ENCODE results near the gene C15orf39.
"Not testable (repeated sequence)": the region's sequence is repeated elsewhere in the genome, so short reads cannot be mapped to it uniquely, and the experiment has no call there.

Gene C15orf39

DNA sequence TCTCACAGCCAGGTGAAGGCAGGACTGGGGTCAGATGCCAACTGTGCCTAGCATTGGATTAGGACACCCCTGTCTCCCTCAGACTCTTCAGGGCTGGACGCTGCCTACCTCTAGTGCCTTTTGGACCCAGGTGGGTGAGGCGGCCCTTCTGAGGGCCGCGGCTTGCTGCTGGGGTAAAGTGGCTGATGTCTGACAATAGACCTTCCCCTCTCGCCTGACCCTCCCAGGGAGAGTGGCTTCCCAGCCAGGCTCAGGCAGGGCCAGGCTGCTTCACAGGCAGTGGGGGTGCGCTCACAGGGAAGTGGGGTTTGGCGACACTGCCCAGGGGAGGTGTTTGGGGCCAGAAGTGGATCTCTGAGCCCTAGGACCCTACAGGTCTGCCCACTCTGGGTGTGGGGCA lies 43.3 kb upstream of the C15orf39 start:
- no peak overlapping the region for H3K4me3 ChIP-seq (ENCODE audit: low read depth, low read length)
- no peak for TF ChIP-seq CTCF (IDR thresholded peaks at IDR 0.05; ENCODE audit: low read depth, low read length)

GRCh38 chr15:75159244-75159643 lies 42.4 kb upstream of the C15orf39 start:
- no peak for TF ChIP-seq CTCF (IDR thresholded peaks at IDR 0.05; ENCODE audit: low read depth, low read length)
- H3K4me3 ChIP-seq (ENCODE audit: low read depth, low read length): no peak overlapping the region

GRCh38 chr15:75161106-75161916 lies 40.4 kb upstream of the C15orf39 start:
- TF ChIP-seq CTCF (IDR thresholded peaks at IDR 0.05; ENCODE audit: low read depth, low read length): no peak
- H3K4me3 ChIP-seq (ENCODE audit: low read depth, low read length): no peak overlapping the region

DNA sequence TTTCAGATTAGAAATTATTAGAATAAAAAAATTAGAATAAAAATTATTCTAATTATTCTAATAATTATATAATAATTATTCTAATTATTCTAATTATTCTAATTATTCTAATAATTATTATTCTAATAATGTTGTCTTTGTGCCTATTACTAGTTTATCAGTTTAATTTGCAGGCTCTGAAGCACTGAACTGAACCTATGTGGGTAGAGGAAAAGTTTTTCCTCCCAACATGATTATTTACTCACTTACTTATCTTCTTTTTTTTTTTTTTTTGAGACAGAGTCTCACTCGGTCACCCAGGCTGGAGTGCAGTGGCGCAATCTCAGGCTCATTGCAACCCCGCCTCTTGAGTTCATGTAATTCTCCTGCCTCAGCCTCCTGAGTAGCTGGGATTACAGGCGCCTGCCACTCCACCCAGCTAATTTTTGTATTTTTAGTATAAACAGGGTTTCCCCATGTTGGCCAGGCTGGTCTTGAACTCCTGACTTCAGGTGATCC lies 39.7 kb upstream of the C15orf39 start:
- no peak for TF ChIP-seq CTCF (IDR thresholded peaks at IDR 0.05; ENCODE audit: low read depth, low read length)
- H3K4me3 ChIP-seq (ENCODE audit: low read depth, low read length): no peak overlapping the region

DNA sequence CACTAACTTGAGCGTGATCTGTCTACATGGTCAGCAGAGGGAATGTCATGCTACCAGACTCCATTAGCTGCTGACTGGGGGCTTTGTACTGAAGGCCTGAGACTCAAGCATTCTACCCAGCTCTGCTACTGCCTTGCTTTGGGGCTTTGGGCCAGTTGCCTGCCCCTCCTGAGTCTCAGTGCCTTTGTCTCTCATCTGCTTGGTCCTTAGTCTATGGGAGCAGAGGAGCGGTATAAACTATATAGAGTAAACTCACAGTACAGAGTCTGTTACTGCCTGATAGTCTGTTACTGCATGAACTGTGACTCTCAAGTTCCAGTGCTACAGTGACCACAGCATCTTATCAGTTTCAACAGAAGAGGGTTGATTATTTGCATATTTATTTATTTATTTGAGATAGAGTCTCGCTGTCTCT lies 38.5 kb upstream of the C15orf39 start:
- H3K4me3 ChIP-seq (ENCODE audit: low read depth, low read length): no peak overlapping the region
- no peak for TF ChIP-seq CTCF (IDR thresholded peaks at IDR 0.05; ENCODE audit: low read depth, low read length)

DNA sequence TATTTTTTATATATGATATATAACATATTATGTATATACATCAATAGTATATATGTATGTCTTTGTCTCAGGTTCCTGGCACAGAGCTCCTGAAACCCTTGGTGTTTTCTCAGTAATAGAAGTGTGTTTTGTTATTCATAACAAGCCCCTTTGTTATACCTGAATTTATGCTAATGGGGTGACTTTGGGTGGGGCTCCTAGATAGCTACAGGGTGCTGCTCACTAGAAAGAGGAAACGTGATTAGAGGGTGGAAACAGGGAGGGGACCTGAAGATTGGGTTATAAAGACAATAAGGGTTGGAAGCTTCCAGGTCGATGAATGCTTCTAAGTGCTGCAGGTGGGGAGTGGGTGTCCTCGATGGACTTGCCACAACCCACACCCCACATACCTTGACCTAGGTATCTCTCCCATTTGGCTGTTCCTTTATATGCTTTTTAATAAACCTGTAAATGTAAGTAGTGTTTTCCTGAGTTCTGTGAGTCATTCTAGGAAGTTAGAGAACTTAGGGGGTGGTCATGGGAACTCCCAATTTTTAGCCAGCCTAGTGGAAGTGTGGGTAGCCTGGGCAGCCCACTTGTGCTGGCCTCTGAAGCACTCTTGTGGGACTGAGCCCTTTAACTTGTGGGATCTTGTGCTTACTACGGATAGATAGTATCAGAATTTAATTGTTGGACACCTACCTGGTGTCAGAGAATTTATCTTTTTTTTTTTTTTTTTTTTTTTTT lies 36.9 kb upstream of the C15orf39 start:
- no peak overlapping the region for H3K4me3 ChIP-seq (ENCODE audit: low read depth, low read length)
- TF ChIP-seq CTCF (IDR thresholded peaks at IDR 0.05; ENCODE audit: low read depth, low read length): no peak

DNA sequence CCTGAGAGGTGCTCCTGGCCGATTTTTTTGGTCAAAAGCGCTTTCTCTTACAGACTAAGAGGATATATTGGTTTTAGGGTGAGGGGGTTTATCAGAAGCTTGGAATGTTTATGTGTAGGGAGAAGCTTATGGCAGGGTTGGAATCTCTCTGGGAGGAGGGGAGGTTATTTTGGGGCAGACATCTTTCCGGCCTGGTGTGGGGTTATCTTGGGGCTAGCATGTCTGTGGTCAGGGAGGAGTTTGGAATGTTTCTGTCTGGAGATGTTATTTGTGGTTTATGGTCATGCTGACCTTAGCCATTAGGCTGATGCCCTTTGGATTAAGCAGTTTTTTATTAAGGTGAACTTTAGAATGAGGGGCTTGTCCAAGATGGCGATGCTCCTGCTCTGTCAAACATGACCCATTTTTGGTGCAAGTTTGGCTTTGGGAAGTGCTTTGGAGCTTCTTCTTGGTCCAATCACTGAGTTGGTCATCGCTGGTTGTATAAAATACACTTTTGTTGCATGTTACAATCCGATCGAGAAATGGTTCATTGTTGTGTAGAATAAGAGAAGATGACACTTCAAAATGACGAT lies 35.1 kb upstream of the C15orf39 start:
- H3K4me3 ChIP-seq (ENCODE audit: low read depth, low read length): not testable (repeated sequence)

All from WI38 (cell line).